HepG2 (cell line): ENCODE results near the gene VIPR1. TPM values are rescaled to one million over a fixed set of nuclear protein-coding genes. Genes with fewer than 3 reads are reported as not detected.

ENCODE experiments used
- ZFAT ChIP-seq: sonication (generic); formaldehyde crosslinking; conservative IDR thresholded peaks from 2 replicates; pipeline ENCODE4 v1.8.1; 2023; ENCODE audit warnings: missing genetic modification reagents, inconsistent platforms
- ZNF761 ChIP-seq: sonication (generic); formaldehyde crosslinking; conservative IDR thresholded peaks from 2 replicates; pipeline ENCODE4 v1.4.0; 2020; ENCODE audit warnings: mild to moderate bottlenecking, missing genetic modification reagents
- polyA plus RNA-seq, 8 experiments: library from polyadenylated mRNA; depleted of rRNA in 3 of 8; stranded (reverse) in 7 of 8; unstranded in 1 of 8; fragments of >200 nt; fragmentation: Illumina TruSeq in 4 of 8; extraction: Trizol in 4 of 8; gene quantifications; 2 replicates each; pipeline versions ENCODE4 v1.2.1 to v1.2.3, GENCODE V29; 2011 to 2016; ENCODE audit warnings: low read depth in 4 of 8, missing spikeins in 1 of 8, mixed read lengths in 1 of 8; ENCODE audit not compliant: insufficient read depth in 1 of 8
- total RNA-seq, 5 experiments: library from RNA; depleted of rRNA; stranded (reverse); fragments of >200 nt; fragmentation: Illumina TruSeq; extraction: Trizol; gene quantifications; 2 replicates each; pipeline ENCODE4 v1.2.3, GENCODE V29; 2016; ENCODE audit warnings: low read depth in 1 of 5
- TF ChIP-seq, protein P1 (sequence below): IDR thresholded peaks from 2 replicates; pipeline ENCODE4 v1.6.1; 2016; ENCODE audit warnings: low read depth, missing genetic modification reagents, missing compliant biosample characterization
- TF ChIP-seq, protein P2 (sequence below): sonication (generic); formaldehyde crosslinking; IDR thresholded peaks from 2 replicates; pipeline ENCODE4 v1.8.1; 2023; ENCODE audit warnings: mild to moderate bottlenecking, missing genetic modification reagents
- TF ChIP-seq, protein P3 (sequence below): sonication (generic); formaldehyde crosslinking; IDR thresholded peaks from 2 replicates; pipeline ENCODE4 v1.4.0; 2020; ENCODE audit warnings: missing genetic modification reagents

Gene VIPR1
- total and polyA plus RNA-seq, 2 of the 13 experiments (the other 11 are each of a cell fraction or from before 2014, with no cell fraction given): 0.04 to 0.11 TPM

DNA sequence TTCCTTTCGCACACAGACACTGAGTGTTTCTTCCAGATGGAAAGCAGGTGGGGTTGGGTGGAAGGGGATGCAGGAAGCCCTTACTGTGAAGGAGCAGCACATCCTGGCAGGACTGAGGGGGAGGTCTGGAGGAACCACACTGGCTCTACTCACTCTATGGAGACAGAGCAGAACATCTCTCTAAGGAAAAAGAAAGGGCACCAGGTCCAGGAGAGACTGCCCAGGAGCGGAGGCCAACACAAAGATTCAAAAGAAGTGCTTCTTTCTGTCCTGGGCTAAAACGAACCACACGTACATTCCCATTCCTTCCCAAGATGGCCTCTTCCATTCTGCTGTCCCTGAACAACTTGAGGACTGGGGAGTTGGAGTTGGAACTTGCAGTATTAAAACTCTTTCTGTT is 13.8 kb upstream of the VIPR1 start (continued):
- TF ChIP-seq, protein P1, sequence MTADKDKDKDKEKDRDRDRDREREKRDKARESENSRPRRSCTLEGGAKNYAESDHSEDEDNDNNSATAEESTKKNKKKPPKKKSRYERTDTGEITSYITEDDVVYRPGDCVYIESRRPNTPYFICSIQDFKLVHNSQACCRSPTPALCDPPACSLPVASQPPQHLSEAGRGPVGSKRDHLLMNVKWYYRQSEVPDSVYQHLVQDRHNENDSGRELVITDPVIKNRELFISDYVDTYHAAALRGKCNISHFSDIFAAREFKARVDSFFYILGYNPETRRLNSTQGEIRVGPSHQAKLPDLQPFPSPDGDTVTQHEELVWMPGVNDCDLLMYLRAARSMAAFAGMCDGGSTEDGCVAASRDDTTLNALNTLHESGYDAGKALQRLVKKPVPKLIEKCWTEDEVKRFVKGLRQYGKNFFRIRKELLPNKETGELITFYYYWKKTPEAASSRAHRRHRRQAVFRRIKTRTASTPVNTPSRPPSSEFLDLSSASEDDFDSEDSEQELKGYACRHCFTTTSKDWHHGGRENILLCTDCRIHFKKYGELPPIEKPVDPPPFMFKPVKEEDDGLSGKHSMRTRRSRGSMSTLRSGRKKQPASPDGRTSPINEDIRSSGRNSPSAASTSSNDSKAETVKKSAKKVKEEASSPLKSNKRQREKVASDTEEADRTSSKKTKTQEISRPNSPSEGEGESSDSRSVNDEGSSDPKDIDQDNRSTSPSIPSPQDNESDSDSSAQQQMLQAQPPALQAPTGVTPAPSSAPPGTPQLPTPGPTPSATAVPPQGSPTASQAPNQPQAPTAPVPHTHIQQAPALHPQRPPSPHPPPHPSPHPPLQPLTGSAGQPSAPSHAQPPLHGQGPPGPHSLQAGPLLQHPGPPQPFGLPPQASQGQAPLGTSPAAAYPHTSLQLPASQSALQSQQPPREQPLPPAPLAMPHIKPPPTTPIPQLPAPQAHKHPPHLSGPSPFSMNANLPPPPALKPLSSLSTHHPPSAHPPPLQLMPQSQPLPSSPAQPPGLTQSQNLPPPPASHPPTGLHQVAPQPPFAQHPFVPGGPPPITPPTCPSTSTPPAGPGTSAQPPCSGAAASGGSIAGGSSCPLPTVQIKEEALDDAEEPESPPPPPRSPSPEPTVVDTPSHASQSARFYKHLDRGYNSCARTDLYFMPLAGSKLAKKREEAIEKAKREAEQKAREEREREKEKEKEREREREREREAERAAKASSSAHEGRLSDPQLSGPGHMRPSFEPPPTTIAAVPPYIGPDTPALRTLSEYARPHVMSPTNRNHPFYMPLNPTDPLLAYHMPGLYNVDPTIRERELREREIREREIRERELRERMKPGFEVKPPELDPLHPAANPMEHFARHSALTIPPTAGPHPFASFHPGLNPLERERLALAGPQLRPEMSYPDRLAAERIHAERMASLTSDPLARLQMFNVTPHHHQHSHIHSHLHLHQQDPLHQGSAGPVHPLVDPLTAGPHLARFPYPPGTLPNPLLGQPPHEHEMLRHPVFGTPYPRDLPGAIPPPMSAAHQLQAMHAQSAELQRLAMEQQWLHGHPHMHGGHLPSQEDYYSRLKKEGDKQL (CRISPR knock-in tag): no peak
- TF ChIP-seq ZNF761 (no peak), ZFAT (CRISPR knock-in tag) (no peak)
- TF ChIP-seq, protein P2, sequence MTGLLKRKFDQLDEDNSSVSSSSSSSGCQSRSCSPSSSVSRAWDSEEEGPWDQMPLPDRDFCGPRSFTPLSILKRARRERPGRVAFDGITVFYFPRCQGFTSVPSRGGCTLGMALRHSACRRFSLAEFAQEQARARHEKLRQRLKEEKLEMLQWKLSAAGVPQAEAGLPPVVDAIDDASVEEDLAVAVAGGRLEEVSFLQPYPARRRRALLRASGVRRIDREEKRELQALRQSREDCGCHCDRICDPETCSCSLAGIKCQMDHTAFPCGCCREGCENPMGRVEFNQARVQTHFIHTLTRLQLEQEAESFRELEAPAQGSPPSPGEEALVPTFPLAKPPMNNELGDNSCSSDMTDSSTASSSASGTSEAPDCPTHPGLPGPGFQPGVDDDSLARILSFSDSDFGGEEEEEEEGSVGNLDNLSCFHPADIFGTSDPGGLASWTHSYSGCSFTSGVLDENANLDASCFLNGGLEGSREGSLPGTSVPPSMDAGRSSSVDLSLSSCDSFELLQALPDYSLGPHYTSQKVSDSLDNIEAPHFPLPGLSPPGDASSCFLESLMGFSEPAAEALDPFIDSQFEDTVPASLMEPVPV: no peak
- TF ChIP-seq, protein P3, sequence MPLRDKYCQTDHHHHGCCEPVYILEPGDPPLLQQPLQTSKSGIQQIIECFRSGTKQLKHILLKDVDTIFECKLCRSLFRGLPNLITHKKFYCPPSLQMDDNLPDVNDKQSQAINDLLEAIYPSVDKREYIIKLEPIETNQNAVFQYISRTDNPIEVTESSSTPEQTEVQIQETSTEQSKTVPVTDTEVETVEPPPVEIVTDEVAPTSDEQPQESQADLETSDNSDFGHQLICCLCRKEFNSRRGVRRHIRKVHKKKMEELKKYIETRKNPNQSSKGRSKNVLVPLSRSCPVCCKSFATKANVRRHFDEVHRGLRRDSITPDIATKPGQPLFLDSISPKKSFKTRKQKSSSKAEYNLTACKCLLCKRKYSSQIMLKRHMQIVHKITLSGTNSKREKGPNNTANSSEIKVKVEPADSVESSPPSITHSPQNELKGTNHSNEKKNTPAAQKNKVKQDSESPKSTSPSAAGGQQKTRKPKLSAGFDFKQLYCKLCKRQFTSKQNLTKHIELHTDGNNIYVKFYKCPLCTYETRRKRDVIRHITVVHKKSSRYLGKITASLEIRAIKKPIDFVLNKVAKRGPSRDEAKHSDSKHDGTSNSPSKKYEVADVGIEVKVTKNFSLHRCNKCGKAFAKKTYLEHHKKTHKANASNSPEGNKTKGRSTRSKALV (CRISPR knock-in tag): no peak
- TF ChIP-seq, all 625 proteins: peak for 0
